ENCODE results near the gene NIF3L1. TPM values are rescaled to one million over a fixed set of nuclear protein-coding genes. Genes with fewer than 3 reads are reported as not detected.

Gene NIF3L1
- total and polyA plus RNA-seq, 10 of the 15 experiments (the other 5 are each of a cell fraction or from before 2014, with no cell fraction given): 27.6 to 95.9 (median 53.8) TPM

- TF ChIP-seq, protein P1, sequence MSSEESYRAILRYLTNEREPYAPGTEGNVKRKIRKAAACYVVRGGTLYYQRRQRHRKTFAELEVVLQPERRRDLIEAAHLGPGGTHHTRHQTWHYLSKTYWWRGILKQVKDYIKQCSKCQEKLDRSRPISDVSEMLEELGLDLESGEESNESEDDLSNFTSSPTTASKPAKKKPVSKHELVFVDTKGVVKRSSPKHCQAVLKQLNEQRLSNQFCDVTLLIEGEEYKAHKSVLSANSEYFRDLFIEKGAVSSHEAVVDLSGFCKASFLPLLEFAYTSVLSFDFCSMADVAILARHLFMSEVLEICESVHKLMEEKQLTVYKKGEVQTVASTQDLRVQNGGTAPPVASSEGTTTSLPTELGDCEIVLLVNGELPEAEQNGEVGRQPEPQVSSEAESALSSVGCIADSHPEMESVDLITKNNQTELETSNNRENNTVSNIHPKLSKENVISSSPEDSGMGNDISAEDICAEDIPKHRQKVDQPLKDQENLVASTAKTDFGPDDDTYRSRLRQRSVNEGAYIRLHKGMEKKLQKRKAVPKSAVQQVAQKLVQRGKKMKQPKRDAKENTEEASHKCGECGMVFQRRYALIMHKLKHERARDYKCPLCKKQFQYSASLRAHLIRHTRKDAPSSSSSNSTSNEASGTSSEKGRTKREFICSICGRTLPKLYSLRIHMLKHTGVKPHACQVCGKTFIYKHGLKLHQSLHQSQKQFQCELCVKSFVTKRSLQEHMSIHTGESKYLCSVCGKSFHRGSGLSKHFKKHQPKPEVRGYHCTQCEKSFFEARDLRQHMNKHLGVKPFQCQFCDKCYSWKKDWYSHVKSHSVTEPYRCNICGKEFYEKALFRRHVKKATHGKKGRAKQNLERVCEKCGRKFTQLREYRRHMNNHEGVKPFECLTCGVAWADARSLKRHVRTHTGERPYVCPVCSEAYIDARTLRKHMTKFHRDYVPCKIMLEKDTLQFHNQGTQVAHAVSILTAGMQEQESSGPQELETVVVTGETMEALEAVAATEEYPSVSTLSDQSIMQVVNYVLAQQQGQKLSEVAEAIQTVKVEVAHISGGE (CRISPR knock-in tag; IDR thresholded peaks at IDR 0.05): peak; percentile 90
- TF ChIP-seq NFYA (IDR thresholded peaks at IDR 0.05; ENCODE audit: borderline replicate concordance, low read depth, low read length): no peak
- 0 out of 2 replicates have a peak, but pooled peaks have one; percentile 22 for TF ChIP-seq BCL11A (IDR thresholded peaks at IDR 0.05; ENCODE audit: low read depth, low read length)
- peak; percentile 97 for TF ChIP-seq CREM (IDR thresholded peaks at IDR 0.05; ENCODE audit: low read depth)
- TF ChIP-seq ZNF274 (IDR thresholded peaks at IDR 0.05; ENCODE audit: insufficient read depth, insufficient read length): no peak
- TF ChIP-seq, protein P2, sequence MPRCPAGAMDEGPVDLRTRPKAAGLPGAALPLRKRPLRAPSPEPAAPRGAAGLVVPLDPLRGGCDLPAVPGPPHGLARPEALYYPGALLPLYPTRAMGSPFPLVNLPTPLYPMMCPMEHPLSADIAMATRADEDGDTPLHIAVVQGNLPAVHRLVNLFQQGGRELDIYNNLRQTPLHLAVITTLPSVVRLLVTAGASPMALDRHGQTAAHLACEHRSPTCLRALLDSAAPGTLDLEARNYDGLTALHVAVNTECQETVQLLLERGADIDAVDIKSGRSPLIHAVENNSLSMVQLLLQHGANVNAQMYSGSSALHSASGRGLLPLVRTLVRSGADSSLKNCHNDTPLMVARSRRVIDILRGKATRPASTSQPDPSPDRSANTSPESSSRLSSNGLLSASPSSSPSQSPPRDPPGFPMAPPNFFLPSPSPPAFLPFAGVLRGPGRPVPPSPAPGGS (IDR thresholded peaks at IDR 0.05; ENCODE audit: borderline replicate concordance, insufficient read depth, low read depth, low read length, poor library complexity, severe bottlenecking): peak; percentile 24
- TF ChIP-seq, protein P3, sequence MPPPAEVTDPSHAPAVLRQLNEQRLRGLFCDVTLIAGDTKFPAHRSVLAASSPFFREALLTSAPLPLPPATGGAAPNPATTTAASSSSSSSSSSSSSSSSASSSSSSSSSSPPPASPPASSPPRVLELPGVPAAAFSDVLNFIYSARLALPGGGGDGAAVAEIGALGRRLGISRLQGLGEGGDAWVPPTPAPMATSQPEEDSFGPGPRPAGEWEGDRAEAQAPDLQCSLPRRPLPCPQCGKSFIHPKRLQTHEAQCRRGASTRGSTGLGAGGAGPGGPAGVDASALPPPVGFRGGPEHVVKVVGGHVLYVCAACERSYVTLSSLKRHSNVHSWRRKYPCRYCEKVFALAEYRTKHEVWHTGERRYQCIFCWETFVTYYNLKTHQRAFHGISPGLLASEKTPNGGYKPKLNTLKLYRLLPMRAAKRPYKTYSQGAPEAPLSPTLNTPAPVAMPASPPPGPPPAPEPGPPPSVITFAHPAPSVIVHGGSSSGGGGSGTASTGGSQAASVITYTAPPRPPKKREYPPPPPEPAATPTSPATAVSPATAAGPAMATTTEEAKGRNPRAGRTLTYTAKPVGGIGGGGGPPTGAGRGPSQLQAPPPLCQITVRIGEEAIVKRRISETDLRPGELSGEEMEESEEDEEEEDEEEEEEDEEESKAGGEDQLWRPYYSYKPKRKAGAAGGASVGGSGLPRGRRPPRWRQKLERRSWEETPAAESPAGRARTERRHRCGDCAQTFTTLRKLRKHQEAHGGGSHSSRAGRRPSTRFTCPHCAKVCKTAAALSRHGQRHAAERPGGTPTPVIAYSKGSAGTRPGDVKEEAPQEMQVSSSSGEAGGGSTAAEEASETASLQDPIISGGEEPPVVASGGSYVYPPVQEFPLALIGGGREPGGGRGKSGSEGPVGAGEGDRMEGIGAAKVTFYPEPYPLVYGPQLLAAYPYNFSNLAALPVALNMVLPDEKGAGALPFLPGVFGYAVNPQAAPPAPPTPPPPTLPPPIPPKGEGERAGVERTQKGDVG (CRISPR knock-in tag; IDR thresholded peaks at IDR 0.05): no peak
- peak; percentile 84 for TF ChIP-seq HCFC1 (IDR thresholded peaks at IDR 0.05; ENCODE audit: low read length)
- TF ChIP-seq TARDBP (IDR thresholded peaks at IDR 0.05; ENCODE audit: borderline replicate concordance): peak; percentile 57; the same call in 1 of the 2 replicates
- TF ChIP-seq, protein P4, sequence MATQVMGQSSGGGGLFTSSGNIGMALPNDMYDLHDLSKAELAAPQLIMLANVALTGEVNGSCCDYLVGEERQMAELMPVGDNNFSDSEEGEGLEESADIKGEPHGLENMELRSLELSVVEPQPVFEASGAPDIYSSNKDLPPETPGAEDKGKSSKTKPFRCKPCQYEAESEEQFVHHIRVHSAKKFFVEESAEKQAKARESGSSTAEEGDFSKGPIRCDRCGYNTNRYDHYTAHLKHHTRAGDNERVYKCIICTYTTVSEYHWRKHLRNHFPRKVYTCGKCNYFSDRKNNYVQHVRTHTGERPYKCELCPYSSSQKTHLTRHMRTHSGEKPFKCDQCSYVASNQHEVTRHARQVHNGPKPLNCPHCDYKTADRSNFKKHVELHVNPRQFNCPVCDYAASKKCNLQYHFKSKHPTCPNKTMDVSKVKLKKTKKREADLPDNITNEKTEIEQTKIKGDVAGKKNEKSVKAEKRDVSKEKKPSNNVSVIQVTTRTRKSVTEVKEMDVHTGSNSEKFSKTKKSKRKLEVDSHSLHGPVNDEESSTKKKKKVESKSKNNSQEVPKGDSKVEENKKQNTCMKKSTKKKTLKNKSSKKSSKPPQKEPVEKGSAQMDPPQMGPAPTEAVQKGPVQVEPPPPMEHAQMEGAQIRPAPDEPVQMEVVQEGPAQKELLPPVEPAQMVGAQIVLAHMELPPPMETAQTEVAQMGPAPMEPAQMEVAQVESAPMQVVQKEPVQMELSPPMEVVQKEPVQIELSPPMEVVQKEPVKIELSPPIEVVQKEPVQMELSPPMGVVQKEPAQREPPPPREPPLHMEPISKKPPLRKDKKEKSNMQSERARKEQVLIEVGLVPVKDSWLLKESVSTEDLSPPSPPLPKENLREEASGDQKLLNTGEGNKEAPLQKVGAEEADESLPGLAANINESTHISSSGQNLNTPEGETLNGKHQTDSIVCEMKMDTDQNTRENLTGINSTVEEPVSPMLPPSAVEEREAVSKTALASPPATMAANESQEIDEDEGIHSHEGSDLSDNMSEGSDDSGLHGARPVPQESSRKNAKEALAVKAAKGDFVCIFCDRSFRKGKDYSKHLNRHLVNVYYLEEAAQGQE (IDR thresholded peaks at IDR 0.05; ENCODE audit: low read depth, low read length): no peak; the same call in none of the 2 replicates
- TF ChIP-seq CBX3 (IDR thresholded peaks at IDR 0.05; ENCODE audit: borderline replicate concordance, low read depth): no peak
- peak; percentile 88 for TF ChIP-seq POLR2AphosphoS5 (IDR thresholded peaks at IDR 0.05; ENCODE audit: low read length)
- no peak for TF ChIP-seq BMI1 (IDR thresholded peaks at IDR 0.05; ENCODE audit: borderline replicate concordance)
- peak; percentile 50; the same call in 1 of the 2 replicates for TF ChIP-seq RFX5 (IDR thresholded peaks at IDR 0.05; ENCODE audit: low read depth, low read length)
- TF ChIP-seq POLR2A (IDR thresholded peaks at IDR 0.05; ENCODE audit: low read depth, low read length): peak; percentile 82
- TF ChIP-seq RUNX3 (IDR thresholded peaks at IDR 0.05; ENCODE audit: low read length): peak; percentile 92
- no peak for TF ChIP-seq ZNF622 (IDR thresholded peaks at IDR 0.05)
These were observed at the start of gene NIF3L1, which contains the start of gene PPIL3 (continued) for GRCh38 chr2:200888704-200889625.
